ENCODE data around the gene SMIM10.
"Not testable (repeated sequence)": the region's sequence is repeated elsewhere in the genome, so short reads cannot be mapped to it uniquely, and the experiment has no call there.

Gene SMIM10

DNA sequence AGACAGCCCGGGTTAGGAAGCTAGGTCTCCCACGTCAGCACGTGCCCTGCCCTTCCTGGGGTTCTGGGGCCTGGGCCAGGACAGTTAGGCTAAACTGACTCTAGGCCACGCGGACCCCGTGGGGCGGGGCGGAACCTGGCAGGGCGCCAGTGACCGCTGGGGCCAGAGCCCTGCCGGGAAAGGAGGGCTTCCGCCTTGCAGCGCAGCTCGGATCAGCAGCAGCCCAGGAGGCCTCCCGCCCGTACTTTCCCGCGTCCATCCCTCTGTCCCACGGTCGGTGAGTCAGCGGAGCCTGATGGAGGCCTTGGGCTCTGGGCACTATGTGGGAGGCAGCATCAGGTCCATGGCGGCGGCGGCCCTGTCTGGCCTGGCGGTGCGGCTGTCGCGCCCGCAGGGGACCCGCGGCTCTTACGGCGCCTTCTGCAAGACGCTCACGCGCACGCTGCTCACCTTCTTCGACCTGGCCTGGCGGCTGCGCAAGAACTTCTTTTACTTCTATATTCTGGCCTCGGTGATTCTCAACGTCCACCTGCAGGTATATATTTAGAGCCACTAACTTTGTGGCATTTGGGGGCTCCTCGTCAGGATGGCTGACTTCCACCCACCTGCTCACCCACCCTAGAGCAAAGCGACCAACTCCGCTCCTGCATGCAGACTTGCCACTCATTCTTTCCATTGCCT, at the start of gene SMIM10:
Gene SMIM10, plus strand, starts transcription at position 191 of the 681 bp plus-strand sequence. Its CDS starts 105 bp downstream, at position 296.
- DNase-seq = no peak

DNA sequence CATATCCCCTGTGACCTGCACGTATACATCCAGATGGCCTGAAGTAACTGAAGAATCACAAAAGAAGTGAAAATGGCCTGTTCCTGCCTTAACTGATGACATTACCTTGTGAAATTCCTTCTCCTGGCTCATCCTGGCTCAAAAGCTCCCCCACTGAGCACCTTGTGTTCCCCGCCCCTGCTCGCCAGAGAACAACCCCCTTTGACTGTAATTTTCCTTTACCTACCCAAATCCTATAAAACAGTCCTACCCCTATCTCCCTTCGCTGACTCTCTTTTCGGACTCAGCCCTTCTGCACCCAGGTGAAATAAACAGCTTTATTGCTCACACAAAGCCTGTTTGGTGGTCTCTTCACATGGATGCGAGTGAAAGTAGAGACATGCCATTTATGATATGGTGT, 44.4 kb upstream of the SMIM10 start:
- DNase-seq = not testable (repeated sequence)

DNA sequence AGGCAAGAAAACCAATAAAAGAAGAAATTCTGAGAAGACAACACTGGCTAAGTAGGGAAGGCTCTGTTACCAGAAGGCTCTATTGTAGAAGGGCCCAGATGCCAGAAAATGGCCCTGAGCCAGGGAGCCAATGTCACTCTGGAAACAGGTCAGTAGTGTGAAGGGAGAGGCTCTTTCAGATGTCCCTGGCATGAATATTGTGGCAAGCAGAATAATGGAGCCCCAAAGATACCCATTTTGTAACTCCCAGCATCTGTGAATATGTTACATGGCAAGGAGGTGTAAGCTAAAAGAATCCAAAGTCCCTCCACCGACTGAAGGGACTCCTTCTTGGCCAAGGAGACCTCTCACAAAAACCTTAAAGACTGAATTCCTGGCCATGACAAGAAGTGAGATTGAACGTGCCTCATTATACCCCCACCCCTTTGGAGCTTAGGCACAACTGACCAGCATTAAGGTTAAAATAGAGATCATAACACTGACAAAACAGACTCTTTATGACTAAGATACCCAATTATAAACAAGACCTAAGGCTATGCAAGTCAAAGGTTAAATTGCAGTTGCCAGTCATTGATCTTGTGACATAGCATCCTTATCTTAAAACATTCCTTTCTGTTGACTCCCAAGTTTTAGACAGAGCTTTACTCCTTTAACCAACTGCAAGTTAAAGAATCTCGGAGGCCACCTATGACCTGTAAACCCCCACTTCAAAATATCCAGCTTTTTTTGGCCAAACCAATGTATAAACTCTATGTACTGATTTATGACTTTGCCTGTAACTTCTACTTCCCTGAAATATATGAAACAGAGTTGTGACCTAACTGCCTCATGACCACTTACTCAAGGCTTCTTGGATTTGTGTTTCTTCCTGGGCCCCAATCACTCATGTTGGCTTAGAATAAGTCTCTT, 42.2 kb upstream of the SMIM10 start:
- no peak for DNase-seq

DNA sequence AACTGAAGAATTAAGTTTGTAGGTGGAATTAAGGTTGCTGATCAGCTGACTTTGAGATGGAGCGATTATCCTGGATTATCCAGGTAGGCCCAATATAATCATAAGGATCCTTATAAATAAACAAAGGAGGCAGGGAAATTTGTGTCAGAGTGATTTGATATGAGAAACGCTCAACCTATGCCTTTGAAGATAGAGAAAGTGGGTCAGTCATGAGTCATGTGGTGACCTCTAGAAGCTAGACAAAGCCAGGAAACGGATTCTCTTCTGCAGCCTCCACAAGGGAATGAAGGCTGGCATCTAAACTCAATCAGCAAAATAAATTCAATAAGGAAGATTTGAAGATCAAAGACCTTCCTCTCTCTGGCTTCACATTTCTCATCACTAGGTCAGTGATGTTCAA, 41.5 kb upstream of the SMIM10 start:
- no peak for DNase-seq

DNA sequence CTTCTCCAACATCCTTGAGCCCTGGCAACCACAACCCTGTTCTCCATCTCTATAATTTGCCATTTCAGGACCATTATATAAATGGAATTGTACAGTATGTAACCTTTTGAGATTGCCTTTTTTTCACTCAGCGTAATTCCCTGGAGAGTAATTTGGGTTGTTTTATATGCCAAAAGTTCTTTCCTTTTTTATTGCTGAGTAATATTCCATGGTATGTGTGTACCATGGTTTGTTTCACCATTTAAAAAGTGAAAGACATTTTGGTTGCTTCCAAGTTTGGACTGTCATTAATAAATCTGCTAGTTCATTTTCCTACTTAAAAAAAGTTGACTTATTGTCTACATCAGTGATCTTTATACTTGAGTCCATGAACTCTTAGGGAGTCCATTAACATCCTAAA, 33.0 kb upstream of the SMIM10 start:
- no peak for DNase-seq

DNA sequence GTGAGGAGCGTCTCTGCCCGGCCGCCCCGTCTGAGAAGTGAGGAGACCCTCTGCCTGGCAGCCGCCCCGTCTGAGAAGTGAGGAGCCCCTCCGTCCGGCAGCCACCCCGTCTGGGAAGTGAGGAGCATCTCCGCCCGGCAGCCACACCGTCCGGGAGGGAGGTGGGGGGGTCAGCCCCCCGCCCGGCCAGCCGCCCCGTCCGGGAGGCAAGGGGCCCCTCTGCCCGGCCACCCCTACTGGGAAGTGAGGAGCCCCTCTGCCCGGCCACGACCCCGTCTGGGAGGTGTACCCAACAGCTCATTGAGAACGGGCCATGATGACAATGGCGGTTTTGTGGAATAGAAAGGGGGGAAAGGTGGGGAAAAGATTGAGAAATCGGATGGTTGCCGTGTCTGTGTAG, 30.4 kb upstream of the SMIM10 start:
- not testable (repeated sequence) for DNase-seq

DNA sequence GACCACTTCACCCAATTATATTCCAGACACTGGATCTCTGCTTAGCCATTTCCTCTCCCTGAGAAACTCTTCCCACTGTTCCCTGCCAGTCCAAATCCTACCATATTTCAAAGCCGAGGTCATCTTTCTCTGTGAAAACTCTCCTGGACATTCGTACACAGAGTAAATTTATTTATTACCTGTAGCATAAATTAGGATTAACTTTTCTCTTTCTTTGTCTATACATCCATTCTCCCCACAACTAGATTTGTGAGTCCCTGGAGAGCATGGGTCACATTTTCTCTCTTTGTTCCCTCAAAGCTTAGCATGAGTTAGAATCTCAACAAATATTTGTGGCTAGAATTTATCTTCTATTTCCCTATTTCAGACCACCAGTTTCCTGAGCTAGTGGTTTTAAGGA, 27.8 kb upstream of the SMIM10 start:
- DNase-seq = no peak

DNA sequence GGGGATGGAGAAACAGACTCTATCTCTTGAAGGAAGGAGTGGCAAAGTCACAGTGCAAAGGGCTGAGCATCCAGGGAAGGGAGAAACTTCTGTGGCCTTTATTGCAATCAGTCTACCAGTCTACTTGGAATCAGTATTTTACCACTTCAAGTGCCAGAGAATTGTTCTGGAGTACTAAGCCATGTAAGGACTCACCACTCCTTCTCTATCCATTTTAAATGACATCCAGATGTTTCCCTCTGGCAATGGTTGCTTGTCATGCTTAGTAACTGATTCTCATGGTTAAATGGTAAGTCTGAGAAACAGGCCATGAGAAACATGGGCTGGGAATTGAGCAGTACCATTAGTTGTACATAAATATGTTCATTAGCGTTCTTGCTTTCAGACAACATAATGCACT, 21.1 kb upstream of the SMIM10 start:
- no peak for DNase-seq

DNA sequence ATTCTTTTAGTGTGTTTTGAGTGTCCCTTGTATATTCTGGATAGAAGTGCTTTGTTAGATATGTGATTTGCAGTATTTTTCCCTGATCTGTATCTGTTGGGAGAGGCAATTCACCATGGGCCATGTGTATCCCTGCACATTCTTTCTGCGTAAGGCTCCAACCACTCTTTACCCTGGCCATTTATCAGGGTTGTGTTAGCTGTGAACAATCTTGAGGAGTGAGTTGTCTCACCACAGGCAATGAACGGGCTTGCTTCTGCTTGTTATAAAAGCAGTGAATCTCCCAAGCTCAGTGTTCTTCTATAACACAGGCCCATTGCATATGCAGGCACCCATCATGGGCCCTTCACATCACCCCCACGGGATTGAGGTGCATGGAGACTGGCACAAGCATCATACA, 18.9 kb upstream of the SMIM10 start:
- DNase-seq = no peak

DNA sequence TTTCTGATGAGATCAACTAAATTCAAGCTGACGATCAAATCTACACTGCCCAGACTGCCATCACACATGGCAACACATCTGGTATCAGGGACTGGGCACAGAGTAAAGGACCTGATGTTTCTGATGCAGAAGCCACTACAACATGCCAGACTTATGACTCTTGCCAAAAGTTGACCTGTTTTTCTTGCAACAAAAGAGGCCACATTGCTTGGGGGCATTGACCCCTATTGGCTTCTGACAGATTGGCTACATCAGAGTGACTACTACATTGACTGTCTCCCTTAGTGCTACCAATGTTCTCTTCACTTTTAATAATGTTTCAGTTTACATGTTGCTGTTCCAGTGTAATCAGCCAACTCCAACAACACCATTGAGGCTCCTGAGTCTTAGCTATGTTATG, 15.3 kb upstream of the SMIM10 start:
- no peak for DNase-seq

DNA sequence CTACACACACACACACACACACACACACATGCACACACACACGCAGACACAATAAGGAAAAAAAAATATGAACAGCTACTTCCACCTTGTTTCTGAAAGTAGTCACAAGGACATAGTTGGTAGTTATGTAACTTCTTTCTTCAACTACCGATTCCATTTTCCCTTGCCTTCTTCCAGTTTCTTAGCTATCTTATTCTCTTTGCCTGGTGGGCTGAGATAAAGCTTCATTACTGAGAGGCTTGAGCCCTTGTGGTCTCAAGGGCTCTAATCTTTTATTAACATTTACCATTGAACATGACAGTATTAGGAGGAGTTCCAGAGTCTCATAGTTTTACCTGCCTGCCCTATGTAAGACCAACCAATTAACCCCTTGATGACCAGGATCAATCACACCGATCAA, 8.9 kb upstream of the SMIM10 start:
- no peak for DNase-seq

DNA sequence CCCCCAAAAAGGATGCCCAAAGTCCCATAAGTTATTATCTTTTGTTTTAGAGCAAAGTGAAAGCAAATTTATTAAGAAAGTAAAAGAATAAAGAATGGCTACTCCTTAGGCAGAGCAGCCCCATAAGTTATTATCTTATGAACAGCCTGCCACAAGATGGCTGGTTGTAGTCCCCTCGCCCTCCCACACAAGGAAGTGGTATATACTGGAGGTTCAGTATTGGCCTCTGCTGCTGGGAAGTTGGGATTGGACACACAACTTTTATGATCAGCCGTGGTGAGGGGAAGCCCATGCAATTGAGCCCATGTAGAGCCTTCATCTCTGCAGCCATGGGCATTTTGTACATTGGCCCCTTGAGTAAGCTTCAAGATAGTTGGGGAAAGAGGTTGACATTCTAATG, 8.0 kb upstream of the SMIM10 start:
- no peak for DNase-seq

DNA sequence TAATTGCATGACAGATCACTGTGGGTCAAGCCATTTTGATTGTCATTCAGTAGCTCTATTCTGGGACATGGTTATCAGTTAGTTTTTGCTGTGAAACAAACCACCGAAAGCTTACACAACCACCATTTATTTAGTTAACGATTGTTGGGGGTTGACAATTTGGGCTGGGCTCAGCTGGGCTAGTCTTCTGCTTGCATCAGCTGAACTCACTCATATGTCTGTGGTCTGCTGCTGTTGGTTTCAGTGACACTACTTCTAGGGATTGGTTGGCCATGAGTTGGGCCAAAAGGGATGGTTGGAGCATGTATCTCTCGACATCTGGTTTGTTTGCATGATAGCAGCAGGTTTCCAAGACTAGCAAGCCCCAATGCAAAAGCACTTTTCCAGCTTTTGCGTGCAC, 5.3 kb upstream of the SMIM10 start:
- DNase-seq = no peak

DNA sequence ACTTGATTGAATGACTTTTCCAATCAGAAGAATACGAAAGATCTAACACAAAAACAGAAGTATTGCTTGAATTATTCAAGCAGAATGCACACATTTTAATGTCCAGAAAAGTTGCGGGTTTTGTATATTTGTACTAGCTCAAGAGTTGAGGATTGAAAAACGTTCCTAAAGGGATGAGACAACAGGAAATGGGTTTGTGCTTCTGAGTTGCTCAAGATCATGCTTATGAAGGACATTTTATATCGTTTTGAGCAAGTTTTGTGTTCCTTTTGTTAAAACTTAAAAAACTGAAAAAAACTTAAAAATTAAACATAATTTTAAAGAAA, 353 bp upstream of the SMIM10 start:
- DNase-seq = no peak

DNA sequence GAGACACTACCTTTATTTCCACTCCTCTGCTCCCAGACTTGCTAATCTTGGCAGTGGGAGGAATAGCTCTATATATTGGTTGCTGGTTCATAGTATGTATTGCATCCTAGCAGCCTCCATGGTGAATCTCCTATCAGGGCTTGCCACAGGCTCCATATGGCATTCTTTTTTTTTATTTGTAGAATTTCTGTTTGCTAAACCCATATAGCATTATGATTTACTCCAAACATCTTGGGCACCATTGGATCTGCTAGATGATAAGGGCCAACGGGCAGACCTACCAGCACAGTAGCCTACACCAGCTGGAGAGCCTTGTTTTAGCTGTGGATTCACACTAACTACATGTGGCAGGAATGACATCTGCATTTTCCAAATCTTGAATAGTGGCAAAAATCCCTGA, 6.9 kb downstream of the SMIM10 start:
- no peak for DNase-seq

DNA sequence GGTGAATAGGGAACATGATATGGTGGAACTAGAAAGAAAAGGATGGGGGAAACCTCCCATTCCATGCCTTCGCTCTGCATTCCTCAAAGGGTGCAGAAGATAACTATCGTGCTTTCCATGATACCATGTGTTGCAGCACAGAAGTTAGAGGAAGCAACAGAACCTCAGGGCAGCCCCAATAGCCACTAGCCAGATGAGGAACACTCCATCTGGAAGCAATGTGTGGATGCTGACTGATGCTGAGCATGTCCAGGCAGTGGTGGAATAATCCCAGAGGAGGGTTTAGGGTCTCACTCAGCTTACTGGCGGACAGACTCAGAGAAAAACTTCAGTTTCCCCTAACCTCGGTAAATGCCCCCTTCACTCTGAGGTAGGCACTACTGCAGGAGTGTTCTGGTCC, 7.5 kb downstream of the SMIM10 start:
- no peak for DNase-seq

DNA sequence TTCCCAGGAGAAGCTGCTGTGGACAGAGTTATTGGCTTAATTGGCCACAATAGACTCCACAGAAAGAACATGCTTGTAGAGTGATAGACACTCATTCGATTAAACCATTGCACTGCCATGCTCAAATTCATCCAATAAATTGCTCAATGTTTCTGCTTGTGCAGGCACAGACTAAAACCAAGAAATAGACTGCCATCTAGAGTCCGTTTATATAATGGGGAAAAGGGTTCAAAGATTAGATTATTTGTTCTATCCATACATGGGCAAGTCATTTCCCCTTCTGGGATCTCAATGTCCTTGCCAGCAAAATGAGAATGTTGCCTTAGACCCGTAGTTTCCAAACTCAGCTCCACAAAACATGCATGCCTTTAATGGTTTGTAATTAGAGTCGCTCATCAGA, 8.7 kb downstream of the SMIM10 start:
- peak; percentile 16 for DNase-seq

DNA sequence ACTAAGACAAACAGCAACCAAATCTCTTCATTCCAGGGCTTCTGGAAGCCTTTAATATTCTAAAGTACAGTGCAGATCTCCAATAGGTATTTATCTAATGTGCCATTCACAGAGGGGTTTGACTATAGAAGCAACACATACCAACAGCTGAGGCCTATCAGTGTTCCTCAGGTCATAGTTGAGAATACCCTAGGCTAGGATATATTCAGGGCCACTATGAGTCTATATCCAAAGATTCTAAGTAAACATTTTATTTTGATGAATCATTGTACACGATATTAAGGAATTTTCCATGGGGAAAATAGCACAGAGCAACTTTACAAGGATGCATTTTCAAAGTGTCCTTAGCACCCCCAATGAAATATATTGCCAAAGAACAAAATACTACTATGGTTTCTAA, 9.7 kb downstream of the SMIM10 start:
- no peak for DNase-seq

DNA sequence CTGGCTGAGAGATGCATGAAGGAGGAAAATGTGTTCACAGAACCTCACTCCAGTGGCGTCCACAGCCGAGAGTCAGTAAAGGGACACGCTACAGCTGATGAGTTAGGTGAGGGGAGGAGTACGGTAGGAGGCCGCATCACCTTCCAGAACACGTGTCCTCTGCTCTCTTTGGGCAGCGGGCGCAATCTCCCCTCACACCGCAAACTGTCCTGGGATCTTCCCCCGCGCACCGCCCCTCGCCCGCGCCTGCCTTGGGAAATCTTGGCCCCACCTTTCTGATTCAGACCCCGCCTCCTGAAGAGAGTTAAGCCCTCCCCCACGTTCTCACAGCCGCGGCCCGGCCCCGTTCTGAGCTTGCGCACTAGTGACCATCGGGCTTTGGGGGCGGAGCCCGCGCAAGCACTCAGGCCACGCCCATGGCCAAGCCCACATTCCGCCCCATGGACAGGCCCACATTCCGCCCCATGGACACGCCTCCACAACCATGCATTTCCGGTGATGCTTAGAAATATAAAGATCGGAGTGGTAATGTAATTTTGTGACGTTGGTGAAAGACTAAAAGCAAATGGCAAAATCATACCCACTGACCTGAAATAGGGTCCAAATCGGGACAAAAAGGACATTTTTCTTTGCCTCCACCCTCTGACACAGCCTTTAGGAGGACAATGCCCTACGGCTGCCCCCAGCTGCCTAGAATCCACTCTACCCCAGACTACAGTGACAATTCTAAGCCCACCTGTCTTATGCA, 13.3 kb downstream of the SMIM10 start:
- peak; percentile 74 for DNase-seq

DNA sequence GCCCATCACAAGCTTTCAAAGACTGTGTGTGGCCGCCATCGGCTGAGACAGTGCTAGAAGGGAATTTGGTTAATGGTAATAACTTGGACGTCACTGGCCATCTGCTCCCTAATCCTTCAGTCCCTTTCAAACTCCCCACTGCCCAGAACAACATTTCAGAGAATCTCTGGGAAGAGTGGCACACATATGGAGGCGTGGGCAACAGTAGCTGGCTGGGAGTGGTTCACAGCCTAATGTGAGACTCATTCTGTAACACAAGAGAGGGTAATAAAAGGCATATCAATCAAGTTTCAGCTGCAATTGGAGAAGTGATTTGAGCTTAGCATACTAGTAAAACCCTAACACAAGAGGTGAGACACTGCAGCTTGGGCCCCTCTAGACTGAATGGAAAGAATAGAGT, 15.4 kb downstream of the SMIM10 start:
- no peak for DNase-seq

DNA sequence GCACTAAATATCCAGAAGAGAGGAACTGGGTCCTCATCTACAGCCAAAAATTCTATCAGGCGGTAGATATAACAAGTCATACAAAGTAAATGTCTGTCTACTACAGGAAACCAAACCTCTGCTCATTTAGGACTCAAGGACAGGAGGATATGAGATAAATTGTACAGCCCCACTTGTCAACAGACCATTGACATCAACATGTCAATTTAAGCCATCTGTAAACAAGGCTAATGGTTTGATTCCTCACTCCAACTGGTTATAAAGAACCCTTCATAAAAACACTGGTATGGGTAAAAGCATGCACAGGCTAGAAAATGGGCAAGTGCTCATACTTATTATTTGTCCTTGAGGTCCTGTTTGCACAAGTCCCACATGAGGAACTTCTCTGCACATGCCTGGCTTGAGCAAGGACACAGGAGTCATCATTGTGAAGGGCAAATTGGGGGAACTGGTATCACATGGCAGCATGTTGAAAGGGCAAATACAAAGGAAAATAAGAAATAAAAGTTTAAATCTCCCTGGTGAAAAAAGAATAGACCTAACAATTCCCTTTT, 18.3 kb downstream of the SMIM10 start:
- peak; percentile 30 for DNase-seq

DNA sequence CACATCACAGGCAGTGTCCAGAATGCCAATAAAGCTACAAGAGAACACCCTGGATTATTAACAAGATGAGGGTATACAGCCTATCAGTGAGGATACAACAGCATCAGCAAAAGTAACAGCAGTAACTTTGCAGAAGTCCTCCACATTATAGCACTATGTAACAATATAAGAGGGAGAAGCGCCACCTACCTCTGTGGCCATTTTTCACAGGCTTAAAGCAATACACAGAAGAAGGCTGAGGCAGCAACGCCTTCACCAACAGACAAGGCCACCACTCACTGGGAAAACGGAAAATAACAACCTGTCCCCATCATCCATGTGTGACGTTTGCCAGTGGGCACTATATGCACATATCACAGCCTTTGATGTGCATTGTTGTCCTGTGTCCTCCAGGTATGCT, 19.0 kb downstream of the SMIM10 start:
- DNase-seq = no peak

DNA sequence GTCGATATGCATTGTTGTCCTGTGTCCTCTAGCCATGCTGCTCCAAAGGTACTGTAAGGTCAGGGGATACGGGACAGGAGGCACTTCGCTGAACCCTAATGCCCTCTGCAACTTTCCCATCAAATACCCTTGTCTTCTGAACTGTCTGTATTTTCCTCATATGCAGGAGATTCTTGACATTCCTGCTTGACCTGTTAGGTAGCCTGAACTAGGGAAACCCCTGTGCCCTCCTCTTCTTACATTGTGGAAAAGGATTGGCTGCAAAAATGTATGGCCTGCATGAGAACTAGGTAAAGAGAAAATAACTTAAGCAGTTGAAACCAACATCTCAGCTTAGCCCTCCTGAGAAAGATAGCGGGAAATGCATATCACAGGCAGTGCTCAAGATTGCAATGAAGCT, 20.1 kb downstream of the SMIM10 start:
- no peak for DNase-seq
